Right lung (tissue), 5 donors: ENCODE results near the gene DTD2. TPM values are rescaled to one million over a fixed set of nuclear protein-coding genes. Genes with fewer than 3 reads are reported as not detected.

Experiments used
- DNase-seq, 2 donors: peaks; one replicate each; pipeline ENCODE4 v3.0.0-alpha.2; 2013
- polyA plus RNA-seq, 5 donors: library from polyadenylated mRNA; unstranded; fragments of 120-200 nt; gene quantifications; one replicate each; pipeline versions ENCODE4 v1.2.1 to v1.2.3, GENCODE V29; 2013; ENCODE audit warnings: inconsistent platforms in 1 of 5, low replicate concordance in 1 of 5; ENCODE audit not compliant: insufficient read length in 5 of 5, insufficient read depth in 1 of 5

DTD2 gene
- polyA plus RNA-seq, 5 donors, result 18.9 to 25.4 (median 20.1) TPM

- DNase-seq, result no peak
Measured at GRCh38 chr14:31410048-31410650, 47.2 kb downstream of the DTD2 start.

GRCh38 chr14:31408421-31408820 is 48.9 kb downstream of the DTD2 start:
- no peak for DNase-seq

- no peak for DNase-seq
Measured at GRCh38 chr14:31405599-31406232, 51.6 kb downstream of the DTD2 start.

- no peak for DNase-seq
Measured at GRCh38 chr14:31405106-31405505, 52.2 kb downstream of the DTD2 start.

- no peak for DNase-seq
Measured at GRCh38 chr14:31403707-31404106, 53.6 kb downstream of the DTD2 start.

- no peak for DNase-seq
Measured at GRCh38 chr14:31402764-31403439, 54.4 kb downstream of the DTD2 start.

GRCh38 chr14:31401369-31401932 is 55.9 kb downstream of the DTD2 start:
- DNase-seq, result no peak

GRCh38 chr14:31400031-31400638 is 57.2 kb downstream of the DTD2 start:
- no peak for DNase-seq

Other genes starting within 250 kb of the DTD2 start
- 100 to 1,000 TPM; 144 to 214 (median 192) TPM for gene HECTD1, start 249.7 kb downstream of the DTD2 start, polyA plus RNA-seq
- 10 to 100 TPM; 13.4 to 26.7 (median 21.8) TPM for gene HEATR5A, start 37.0 kb downstream of the DTD2 start, polyA plus RNA-seq
- not detected for gene GPR33, start 30.5 kb upstream of the DTD2 start, polyA plus RNA-seq
- 10 to 100 TPM; 14.4 to 19.1 (median 16.4) TPM for gene NUBPL, start 103.9 kb upstream of the DTD2 start, polyA plus RNA-seq